NCI-H82 treated with DMSO at 0.1 percent for 48 hours (cell line): ENCODE results near the gene MAP4K2.

Experiments
- DNase-seq: peaks from one replicate; lab custom pipeline; 2025; ENCODE audit not compliant: unreplicated experiment; lab: John Stamatoyannopoulos, UW

The MAP4K2 gene

DNA sequence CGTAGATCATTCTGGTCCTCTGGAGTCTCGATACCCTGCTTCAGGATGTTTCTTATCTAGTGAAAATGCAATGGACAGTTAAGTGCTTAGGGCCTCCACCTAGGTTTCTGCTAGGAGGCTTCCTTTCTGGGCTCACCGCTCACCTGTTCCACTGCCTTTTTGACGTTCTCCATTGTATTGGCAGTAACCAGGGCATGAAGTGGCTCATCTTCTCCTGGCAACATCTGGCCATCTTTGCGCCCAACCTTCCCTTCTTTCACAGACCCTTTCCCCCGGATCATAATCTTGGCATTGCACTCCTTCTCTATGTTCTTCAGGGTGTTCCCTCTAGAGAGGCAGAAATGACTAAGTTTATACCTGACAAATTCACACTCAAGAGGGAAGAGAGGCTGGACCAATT lies 33.7 kb downstream of the MAP4K2 start:
- no peak for DNase-seq

DNA sequence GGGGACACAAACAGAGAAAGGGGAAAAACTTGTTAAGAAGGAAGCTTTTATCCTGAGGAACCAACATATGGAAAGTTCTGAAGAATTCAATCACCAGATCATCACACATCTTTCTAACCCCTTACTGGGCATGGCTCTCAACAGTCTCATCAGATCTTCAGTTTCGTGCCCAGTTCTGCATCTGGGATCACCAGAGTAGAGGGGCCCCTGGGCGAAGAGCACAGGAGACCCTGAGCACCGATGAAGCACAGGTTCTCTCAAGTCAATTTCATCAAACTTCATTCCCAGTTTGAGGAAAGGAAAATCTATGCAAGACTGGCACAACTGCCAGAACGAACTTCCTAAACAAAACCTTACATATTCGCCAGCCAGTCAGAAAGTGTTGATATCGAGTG lies 34.7 kb downstream of the MAP4K2 start:
- no peak for DNase-seq

DNA sequence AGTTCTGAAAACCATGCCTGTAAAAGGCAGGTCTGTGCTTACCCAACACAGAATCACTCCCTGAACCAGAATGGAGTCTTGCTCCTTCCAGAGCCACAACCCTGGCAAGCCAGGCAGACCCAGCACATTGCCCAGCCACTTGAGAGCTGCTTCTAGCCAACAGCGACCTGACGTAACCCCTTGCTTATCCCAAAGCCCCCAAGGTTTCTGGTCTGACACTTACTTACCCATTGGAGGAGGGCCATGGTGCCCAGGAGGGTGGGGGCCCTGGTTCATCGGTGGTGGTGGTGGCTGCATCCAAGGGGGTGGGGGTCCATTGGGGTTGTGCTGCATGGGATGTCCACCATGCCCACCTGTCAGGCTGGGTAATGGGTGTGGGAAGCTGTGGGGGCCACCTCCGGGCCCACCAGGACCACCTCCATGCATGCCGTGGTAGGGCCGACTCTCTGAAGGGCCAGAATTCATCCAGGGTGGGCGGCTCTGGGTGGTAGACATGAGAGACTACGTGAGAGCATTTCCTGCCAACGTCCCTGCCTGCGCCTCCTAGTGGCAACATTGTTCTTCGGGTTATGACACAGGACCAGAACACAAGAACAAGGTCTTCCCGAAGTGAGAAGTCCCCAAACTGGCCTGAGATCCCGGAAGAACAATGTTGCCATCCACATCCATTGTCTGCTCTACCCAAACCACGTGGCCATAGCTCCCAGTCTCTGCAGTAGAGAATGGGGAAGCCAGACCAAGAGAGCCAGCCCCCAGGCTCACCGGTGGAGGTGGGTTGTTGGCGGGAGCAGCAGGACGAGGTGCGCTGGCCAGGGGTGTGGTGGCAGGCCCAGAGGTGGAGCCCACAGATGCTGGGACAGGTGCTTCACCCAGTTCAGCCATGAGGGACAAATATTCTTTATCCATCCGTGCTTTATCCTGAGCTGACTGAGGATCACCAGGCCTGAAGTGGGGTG lies 35.4 kb downstream of the MAP4K2 start:
- DNase-seq, result no peak

DNA sequence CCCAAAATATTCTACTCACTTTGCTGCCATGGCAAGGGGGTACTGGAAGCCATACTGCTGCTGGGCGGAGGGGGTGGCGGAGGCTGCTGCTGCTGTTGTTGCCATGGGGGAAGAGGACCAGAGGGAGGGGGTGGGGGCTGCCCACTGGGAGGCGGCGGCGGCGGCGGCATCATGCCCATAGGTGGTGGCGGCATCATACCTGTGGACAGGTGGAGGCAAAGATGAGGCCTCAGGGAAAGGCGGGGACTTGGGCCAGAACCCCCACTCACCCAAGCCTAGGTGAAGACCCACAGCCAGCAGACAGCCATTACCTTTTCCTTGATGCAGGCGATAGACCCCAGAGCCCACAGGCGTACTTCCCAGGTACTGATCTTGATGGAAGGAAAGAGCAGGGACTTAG lies 36.1 kb downstream of the MAP4K2 start:
- DNase-seq, result no peak

DNA sequence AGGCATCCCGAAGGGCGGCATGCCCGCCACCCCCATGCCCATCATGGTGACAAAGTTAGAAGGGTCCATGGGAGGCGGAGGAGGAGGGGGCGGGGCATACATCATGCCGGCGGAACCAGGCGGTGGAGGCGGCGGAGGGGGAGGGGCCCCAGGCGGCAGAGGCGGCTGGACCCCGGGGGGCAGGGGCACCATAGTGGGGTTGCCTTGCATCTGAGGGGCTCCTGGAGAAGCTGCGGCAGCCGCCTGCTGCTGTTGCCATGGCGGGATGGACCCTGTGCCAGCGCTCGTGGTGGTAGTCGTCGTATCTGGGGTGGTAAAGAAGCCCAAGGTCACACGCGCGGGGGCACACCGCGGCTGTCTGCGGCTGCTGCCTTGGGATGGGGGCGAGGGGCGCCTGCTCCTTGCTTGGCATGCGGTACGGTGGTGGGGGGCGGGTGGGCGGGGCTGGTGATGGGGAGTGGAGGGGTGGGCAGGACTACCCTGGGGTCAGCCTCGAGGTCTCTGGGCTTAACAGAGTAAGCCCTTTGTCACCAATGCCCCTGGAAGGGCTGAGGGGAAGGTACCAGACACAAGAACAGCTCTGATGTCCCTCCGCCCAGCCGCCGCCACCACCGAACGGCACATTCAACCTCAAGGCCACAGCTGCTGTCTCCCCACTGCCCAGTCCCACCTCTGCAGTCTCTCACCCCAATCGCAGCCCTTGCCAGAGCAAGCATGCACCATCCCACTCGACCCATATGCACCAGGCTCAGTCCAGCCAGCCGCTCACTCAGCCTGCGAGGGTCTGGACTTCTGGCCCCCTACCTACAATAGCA lies 37.0 kb downstream of the MAP4K2 start:
- no peak for DNase-seq

DNA sequence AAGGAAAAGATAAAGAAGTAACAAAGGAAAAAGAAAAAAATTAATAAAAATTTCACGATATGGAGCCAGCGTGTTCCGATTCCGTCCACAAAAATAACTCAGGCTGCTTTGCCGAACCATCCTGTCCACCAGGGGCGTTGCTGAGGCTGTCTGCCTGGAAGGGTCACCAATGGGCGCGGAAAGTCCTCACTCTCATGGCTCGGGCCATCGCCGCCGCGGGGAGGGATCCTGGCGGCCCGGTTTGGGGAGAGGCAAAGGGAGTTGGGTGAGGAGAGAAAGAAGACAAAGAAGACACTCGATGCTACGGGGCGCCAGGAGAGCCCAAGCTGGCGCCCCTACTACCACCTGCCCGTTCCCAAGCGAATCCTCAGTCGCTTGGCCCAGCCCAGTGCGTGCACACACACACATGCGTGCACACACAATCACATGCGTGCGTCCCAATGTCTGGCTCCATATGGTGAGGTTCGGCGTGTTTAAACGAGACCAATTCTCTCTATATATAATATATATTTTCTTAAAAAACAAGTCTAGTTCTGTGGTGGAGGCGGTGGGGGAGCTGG lies 37.6 kb downstream of the MAP4K2 start:
- DNase-seq, result no peak

DNA sequence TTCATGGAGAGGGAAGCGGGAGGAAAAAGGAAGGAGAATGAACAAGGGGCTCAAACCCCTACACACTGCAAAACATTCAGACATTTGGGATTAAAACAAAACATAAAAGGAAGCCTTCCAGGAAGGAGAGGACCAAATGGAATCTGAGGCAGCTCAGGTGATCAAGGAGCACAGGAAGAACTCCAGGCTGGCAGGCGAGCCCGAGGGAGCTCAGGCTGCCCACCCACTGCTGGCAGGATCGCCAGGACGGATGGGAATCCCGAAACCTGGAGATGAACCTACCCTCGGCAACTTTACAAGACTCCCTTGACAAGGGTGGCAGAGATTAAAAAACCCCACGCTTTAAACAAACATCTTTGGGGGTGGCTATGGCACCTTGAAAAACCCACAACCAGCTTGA lies 38.3 kb downstream of the MAP4K2 start:
- no peak for DNase-seq

DNA sequence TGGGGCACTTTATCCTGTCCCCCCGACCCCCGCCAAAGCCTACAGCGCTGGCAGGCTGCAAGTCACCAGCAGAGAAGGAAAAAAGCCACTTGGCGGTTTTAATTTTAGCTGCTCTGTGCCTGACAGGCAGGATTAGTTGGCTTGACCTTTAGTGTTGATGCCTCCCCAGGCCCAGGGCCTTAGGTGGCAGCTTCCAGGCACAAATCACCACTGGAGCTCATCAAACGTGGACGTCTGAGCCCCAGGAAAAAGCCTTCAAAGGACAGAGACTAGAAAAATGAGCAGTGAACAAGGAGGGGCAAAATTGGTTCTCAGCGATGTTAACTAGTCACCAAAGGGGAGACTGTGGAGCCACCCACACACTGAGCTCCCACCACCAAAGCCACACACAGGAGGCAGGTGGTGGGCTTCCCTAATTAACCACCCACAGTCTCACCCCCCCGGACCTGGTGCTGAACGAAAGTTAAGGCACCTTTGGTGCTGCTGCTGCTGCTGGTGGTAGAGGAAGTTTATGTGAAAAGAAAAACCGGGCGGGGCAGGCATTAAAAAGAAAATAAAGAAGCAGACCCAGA lies 38.9 kb downstream of the MAP4K2 start:
- DNase-seq, result no peak

DNA sequence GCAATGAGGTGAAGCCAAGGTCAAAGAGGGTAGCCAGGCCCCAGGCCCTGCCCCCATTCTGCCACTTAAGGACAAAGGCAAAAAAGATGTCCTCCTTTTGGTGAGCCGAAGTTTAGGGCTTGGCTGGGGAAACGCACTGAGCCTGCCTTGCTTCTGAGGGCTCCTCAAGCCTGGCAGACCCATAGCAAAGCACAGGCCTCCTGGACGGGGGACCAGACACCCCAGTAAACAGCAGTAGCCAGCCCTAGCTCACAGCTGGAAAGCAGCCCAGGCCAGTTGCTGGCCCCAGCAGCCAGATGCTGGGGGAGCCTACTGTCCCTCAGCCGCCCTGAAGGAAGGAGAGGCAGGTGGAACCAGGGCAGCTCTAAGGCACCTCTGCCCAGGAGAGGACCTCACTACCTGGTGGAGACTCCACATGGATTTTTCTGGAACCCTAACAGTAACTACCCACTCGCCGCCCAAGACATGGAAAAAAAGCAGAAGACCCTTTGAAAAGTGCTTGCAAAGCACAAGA lies 39.4 kb downstream of the MAP4K2 start:
- DNase-seq, result no peak

DNA sequence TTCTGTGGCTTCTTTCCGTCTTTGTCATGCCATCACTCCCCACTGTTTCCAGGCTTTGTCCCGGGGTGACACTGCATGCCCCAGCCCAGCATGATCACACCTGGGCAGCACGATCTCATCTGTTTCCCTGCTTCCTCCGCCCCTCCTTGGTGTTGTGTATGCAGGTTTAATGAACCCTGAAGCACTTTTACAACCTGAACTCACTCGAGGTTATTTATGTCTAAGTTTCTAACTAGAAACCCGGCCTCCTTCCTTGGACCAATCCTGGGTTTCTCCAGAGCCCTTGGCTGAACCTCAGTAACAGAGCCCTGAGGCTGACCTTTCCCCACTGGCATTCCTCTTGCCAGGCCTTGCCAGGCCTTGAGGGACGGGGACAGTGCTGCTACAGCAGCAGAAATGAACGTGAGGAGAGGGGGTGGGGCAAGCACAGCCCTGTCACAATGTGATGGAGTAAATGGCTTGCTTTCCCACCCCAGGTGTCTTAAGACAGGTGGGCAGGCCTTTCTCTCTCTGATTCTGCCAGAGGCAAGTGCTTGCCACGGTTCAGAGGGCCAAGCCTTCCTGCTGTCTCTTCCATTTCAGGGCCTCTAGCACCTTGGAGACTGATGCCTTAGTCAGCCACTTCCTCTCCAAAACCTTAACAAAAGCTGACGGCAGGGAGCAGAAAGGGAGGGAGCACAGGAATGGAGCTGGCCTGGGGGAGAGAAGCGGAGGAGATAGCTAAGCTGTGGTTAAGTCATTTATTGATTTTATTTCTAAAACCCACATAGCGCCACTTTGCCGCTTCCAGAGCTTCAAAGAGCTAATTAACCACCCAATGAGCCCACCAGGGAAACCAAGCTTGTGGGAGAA lies 40.1 kb downstream of the MAP4K2 start:
- DNase-seq, result no peak

DNA sequence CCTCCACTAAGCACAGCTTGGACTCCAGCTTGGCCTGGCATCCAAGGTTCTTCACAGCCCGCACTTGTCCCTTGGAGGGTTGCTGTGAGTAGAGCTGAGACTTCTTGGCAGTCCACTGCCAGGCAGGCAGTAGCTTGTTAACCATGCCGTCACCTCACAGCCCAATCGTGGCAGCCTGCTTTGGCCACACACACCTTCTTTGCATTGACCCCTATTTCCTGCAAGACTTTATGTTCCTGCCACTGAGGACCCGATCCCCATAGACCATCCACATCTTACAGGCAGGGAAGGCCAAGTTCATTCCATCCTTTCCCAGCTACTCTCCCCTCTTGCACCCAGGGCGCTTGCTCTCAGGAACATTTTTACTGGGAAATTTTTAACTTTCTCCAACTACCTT lies 40.7 kb downstream of the MAP4K2 start:
- DNase-seq, result no peak

DNA sequence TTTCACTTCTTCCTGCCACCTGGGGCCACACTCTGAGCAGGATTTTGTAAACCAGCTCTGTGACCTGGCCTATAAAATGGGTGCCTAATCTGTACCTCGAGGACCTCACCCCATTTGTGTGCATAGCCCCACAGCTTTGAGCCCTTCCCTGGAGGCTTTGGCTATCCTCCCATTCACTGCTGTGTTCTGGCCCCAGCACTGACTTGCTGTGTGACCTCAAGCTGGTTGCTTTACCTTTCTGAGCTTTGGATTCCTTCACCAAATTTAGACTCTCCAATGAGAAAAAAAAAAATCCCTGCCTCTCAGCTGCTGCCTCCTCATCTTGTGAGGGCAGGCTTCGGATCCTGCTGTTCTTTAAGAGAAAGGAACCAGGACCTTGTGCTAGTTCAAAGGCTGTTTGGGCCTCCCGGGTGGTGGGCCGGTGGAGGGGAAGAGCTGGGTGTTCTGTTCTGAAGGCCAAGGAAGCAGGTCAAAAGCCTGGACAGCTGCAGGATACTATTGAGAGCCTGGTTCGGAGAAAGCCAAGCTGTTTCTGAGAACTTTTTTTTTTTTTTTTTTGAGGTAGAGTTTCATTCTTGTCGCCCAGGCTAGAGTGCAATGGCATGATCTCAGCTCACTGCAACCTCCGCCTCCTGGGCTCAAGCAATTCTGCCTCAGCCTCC lies 42.1 kb downstream of the MAP4K2 start:
- no peak for DNase-seq

DNA sequence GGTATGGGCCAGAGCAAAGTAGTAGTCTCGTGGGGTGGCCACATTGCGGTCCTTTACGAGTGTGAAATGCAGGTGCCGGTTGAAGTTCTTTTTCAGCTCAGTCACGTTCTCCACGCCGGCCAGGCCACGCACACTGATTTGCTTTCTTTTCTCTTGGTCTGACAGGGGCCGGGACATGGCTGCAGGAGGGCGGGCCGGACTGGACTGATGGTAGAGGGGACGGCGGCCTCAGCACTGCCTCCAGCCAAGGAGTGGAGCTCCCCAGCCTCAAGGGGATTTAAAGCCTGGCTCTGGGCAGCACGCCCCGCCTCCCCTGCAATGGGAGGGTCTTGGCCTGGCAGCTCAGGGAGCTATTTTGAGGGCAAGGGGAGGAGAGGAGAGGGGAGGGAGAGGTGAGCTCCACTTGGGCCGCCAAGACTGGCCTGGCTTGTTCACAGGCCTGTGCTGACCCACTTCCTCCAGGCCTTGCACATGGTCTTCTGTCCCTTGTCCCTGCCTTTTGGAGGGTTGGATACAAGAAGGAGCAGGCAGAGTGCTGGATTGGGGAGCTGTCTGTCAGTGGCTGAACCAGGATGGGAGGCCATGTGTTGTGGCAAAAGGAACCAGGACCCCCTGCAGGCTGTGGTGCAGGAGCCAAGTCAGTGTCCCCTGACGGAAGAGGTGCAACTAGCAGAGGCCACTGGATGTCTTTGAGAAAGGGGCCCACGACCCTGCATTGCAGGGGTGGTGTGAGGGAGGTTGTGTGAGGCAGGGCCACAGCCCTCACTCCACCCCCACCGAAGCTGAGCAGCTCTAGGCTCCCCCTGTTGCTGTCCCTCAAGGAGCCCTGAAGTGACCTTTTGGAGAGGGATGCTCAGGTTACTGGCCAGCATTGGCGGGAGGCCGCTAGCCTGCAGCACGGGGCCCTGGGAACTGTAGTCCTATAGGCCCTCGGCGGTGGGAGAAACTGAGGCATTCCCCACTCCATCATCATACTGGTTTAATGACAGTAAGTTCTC lies 43.0 kb downstream of the MAP4K2 start, which contains the start of gene PYGM:
TSS of gene PYGM (minus strand) at position 253 of the 998 bp plus-strand sequence. CDS start at position 177, 76 bp downstream.
- no peak for DNase-seq

DNA sequence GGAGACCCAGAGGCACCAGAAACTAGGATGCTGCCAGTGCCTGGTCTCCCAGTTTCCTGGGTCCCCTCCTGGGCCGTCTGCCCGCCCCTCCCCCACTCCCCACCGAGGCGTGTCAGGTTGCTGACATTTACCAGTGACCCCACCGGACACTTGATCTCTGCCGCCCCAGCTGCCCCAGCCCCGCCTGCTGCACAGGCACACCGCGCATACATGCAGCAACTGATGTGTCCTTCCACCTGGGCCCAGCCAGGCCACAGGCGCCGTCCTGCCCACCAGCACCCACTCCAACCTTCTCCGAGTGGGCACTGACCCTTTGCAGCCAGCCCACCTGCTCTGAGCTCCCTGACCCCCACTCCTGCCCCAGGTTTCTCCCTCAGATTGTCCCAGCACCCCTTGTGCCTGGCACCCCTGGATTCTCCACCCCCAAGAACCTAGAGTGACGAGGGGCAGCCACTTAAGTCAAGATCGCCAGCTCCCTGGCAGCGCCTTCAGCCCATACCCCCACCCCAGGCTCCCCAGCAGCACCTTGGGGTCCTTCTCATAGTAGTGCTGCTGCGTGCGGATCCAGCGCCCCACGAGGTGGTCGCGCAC lies 43.8 kb downstream of the MAP4K2 start:
- DNase-seq, result no peak

DNA sequence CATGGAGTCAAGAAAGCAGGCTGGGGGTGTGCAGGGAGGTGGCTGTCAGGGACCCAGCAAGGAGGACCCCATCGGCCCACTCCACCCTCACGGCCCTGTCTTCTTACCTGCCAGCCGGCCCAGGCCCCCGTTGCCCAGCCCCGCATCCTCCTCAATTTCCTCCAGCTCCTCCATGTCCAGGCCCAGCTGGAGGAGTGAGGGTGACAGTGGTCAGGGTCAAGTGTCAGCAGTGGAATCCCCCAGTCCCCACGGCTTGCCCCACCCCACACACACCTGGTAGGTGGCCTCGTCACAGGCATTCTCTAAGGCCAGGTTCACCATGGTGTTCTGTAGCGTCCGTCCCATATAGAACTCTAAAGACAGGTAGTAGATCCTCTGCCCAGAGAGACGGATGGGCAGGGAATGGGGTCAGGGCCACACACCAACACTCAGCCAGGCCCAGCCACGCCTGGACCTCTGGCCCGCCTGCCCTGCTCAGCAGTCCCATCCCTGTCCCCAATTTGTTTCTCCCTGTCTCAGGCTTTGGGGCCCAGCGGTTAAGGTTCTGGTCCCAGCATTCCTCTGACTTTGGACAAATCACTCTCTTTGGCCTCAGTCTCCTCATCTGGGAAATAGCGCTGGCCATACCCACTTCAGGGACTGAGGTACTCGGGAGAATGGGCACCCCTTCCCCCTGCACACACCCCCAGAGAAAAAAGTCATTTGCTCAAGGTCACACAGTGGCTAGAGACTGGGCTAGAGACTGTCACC lies 44.5 kb downstream of the MAP4K2 start:
- no peak for DNase-seq

DNA sequence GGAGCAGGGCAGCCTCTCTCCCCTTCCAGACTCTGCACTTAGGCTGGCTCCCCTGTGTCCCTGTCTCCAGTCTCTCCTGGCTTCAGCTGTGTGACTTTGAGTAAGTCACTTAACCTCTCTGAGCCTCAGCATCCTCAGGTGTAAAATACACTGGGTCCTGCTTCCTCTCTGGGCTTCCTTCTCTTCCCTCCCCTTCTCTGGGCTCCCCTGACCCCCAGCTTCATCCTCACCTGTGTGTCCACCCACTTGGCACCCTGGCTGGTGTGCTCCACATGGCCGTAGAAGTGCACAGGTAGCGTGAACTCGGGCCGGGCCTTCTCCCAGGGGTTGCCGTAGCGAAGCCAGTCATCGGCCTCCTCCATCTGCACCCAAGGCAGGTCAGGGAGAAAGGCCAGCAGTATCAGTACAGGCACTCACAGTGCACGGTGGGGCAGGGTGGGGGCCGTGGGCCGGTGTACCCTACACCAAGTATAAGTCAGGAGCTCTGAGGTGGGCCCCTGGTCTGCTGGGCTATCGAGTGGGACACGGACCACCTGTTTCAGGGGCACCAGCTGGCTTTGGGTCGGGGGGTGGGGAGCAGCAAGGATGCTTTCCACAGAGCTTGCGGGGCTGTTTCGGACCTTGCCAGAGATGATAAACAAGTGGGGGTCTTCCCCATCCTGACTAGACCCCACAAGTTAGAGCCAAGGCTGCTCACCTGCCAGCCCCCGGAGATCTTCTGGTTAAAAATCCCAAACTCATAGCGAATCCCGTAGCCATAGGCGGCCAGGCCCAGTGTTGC lies 45.3 kb downstream of the MAP4K2 start:
- no peak for DNase-seq
